NCI-H2107 treated with DMSO at 0.1 percent for 48 hours (cell line): Measurements from ENCODE around the gene GPR146.
"Not testable (repeated sequence)": the region's sequence is repeated elsewhere in the genome, so short reads cannot be mapped to it uniquely, and the experiment has no call there.

ENCODE experiments used
- DNase-seq: peaks from one replicate; lab custom pipeline; 2025; ENCODE audit not compliant: unreplicated experiment; lab: John Stamatoyannopoulos, UW

GPR146 gene

GRCh38 chr7:1024876-1025742 lies 19.2 kb upstream of the GPR146 start:
- DNase-seq: peak; percentile 34

- peak; percentile 84 for DNase-seq
Measured at GRCh38 chr7:1025743-1026581, 18.4 kb upstream of the GPR146 start.

GRCh38 chr7:1026721-1027161 lies 17.6 kb upstream of the GPR146 start:
- DNase-seq: no peak

GRCh38 chr7:1027242-1028043 lies 16.9 kb upstream of the GPR146 start:
- no peak for DNase-seq

GRCh38 chr7:1028044-1028770 lies 16.1 kb upstream of the GPR146 start:
- peak; percentile 69 for DNase-seq

GRCh38 chr7:1028775-1029636 lies 15.3 kb upstream of the GPR146 start:
- peak; percentile 60 for DNase-seq

GRCh38 chr7:1029637-1030443 lies 14.5 kb upstream of the GPR146 start:
- peak; percentile 21 for DNase-seq

- peak; percentile 66 for DNase-seq
Measured at GRCh38 chr7:1030444-1031070, 13.8 kb upstream of the GPR146 start.

GRCh38 chr7:1031716-1032455 lies 12.5 kb upstream of the GPR146 start:
- DNase-seq: no peak

GRCh38 chr7:1032536-1033181 lies 11.7 kb upstream of the GPR146 start:
- no peak for DNase-seq

GRCh38 chr7:1033546-1034145 lies 10.7 kb upstream of the GPR146 start:
- DNase-seq: no peak

- not testable (repeated sequence) for DNase-seq
Measured at GRCh38 chr7:1034769-1035168, 9.6 kb upstream of the GPR146 start.

GRCh38 chr7:1036164-1036928 lies 8.0 kb upstream of the GPR146 start:
- not testable (repeated sequence) for DNase-seq

- DNase-seq: not testable (repeated sequence)
Measured at GRCh38 chr7:1040233-1040632, 4.1 kb upstream of the GPR146 start.

- peak; percentile 30 for DNase-seq
Measured at GRCh38 chr7:1040790-1041189, 3.6 kb upstream of the GPR146 start.
